Measurements from ENCODE around the gene RNLS.

GRCh38 chr10:88623835-88624234 lies 40.7 kb upstream of the RNLS start:
- TF ChIP-seq CTCF (conservative IDR thresholded peaks at IDR 0.05; ENCODE audit: low read length) (no peak), EZH2phosphoT487 (IDR thresholded peaks at IDR 0.05; ENCODE audit: borderline replicate concordance, low read depth, low read length) (no peak)

Data from OCI-LY7 (cell line).